ENCODE results near the gene CD99L2. TPM values are rescaled to one million over a fixed set of nuclear protein-coding genes. Genes with fewer than 3 reads are reported as not detected.

CD99L2 gene
- total and polyA plus RNA-seq, 4 donors, result 22.3 to 39.6 (median 23.8) TPM

- TF ChIP-seq CTCF (IDR thresholded peaks at IDR 0.05; ENCODE audit: control extremely low read depth, extremely low read depth), result no peak
These were observed 125.4 kb downstream of the CD99L2 start for GRCh38 chrX:150773117-150773516.

DNA sequence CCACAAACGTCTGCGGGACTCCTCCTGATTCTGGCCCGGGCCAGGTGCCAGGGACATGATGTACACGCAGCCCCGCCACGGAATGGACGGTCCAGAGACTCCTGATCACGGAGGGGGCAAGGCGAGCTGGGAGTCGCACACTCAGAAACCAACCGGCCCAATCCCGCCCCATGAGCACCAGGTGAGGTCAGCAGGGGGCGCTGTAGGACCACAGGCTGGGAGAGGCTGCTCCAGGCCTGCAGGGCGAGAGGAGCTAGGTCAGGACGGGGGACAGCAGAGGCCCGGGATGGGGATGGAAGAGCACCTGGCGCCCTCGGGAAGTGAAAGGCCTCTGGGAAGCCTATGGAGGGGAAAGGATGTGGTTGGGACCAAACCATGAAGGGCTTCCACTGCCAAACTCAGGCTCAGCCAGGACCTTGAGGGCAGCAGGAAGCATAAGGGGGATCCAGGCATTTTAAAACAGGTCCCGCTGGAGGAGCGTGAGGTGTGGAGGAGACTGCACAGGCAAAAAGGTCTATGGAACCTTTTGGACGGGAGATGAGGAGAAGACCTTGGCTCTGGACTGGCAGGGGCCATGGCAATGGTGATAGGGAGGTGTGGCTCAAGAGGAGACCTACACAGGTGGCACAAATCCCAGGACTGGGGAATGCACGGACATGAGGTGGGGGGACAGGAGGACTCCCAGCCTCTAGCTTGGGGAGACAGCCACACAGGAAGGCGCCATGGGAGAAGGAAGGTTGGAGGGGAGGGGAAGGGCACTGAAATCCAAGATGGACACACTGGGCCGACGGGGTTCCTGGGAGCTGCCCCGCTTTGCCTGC is 126.1 kb downstream of the CD99L2 start:
- H3K9me3 ChIP-seq (ENCODE audit: control insufficient read depth in 4 of 4, insufficient read depth in 3 of 4, low read length in 3 of 4), result no peaks in the 10 kb centered on the region
- ATAC-seq (ENCODE audit: insufficient read depth, low FRiP score), result no peak
- WGBS, 2 donors, result 35 to 38% methylated on average over 23 to 26 of the region's 26 CpGs
- H3K4me1 ChIP-seq (ENCODE audit: control insufficient read depth in 5 of 5, insufficient read depth in 5 of 5, low read length in 5 of 5), result no peaks in the 10 kb centered on the region
- peak; percentile 63 to 75 (median 63) for DNase-seq
- H3K9ac ChIP-seq (ENCODE audit: insufficient read depth in 1 of 2, low read length in 2 of 2), result no peak overlapping the region
- peak; percentile 59 for TF ChIP-seq CTCF (IDR thresholded peaks at IDR 0.05; ENCODE audit: control extremely low read depth, extremely low read depth)
- no peak overlapping the region for H3K27ac ChIP-seq (ENCODE audit: low read depth in 1 of 2, low read length in 1 of 2)
- H3K4me3 ChIP-seq, result no peak overlapping the region
- peaks cover 0 to 5% (median 2%) of the 10 kb centered on the region in 4 donors for H3K36me3 ChIP-seq (ENCODE audit: control insufficient read depth in 4 of 4, insufficient read depth in 4 of 4, low read length in 4 of 4)
- H3K27me3 ChIP-seq (ENCODE audit: control insufficient read depth in 3 of 3, insufficient read depth in 3 of 3, low read length in 2 of 3), result no peaks in the 10 kb centered on the region

More at GRCh38 chrX:150773117-150773516, 125.4 kb downstream of the CD99L2 start:
- H3K4me3 ChIP-seq, result no peak overlapping the region
- no peaks in the 10 kb centered on the region for H3K4me1 ChIP-seq (ENCODE audit: control insufficient read depth in 5 of 5, insufficient read depth in 5 of 5, low read length in 5 of 5)
- H3K36me3 ChIP-seq (ENCODE audit: control insufficient read depth in 4 of 4, insufficient read depth in 4 of 4, low read length in 4 of 4), result peaks cover 0 to 5% (median 2%) of the 10 kb centered on the region in 4 donors
- no peaks in the 10 kb centered on the region for H3K27me3 ChIP-seq (ENCODE audit: control insufficient read depth in 3 of 3, insufficient read depth in 3 of 3, low read length in 2 of 3)
- no peak overlapping the region for H3K9ac ChIP-seq (ENCODE audit: insufficient read depth in 1 of 2, low read length in 2 of 2)
- 84 to 93% methylated on average over 8 of the region's 8 CpGs for WGBS, 2 donors
- H3K27ac ChIP-seq (ENCODE audit: low read depth in 1 of 2, low read length in 1 of 2), result no peak overlapping the region
- ATAC-seq (ENCODE audit: insufficient read depth, low FRiP score) (no peak), DNase-seq (no peak)
- no peaks in the 10 kb centered on the region for H3K9me3 ChIP-seq (ENCODE audit: control insufficient read depth in 4 of 4, insufficient read depth in 3 of 4, low read length in 3 of 4)

DNA sequence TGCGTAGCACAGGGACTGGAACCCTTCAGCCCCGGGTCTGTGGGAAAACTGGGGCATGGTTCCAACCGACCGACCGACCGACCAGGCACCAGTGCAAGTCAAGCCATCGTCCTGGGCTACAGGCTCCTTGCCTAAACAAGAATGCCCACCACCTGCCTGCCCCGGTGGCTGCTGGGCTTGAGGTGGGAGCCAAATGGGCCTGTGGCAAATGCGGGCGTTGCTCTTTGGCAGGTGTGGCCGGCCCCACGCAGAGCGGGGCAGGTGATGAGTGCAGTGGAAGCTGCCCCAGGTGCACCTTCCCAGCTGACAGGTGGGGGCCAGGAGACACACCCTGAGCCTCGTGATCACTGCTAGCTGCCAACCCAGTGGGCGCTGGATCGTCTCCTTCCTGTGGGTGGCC is 127.4 kb downstream of the CD99L2 start:
- Histone ChIP-seq H3K9me3 (ENCODE audit: control insufficient read depth in 4 of 4, insufficient read depth in 3 of 4, low read length in 3 of 4) (no peaks in the 10 kb centered on the region), H3K9ac (ENCODE audit: insufficient read depth in 1 of 2, low read length in 2 of 2) (no peak overlapping the region), H3K27ac (ENCODE audit: low read depth in 1 of 2, low read length in 1 of 2) (no peak overlapping the region), H3K36me3 (ENCODE audit: control insufficient read depth in 4 of 4, insufficient read depth in 4 of 4, low read length in 4 of 4) (peaks cover 0 to 5% (median 0%) of the 10 kb centered on the region in 4 donors), H3K4me3 (no peak overlapping the region), H3K27me3 (ENCODE audit: control insufficient read depth in 3 of 3, insufficient read depth in 3 of 3, low read length in 2 of 3) (no peaks in the 10 kb centered on the region), H3K4me1 (ENCODE audit: control insufficient read depth in 5 of 5, insufficient read depth in 5 of 5, low read length in 5 of 5) (peaks cover 0 to 6% (median 0%) of the 10 kb centered on the region in 5 donors)
- WGBS, 2 donors, result 87 to 88% methylated on average over 12 to 16 of the region's 16 CpGs
- ATAC-seq (ENCODE audit: insufficient read depth, low FRiP score) (no peak), DNase-seq (no peak)
- no peak for TF ChIP-seq CTCF (IDR thresholded peaks at IDR 0.05; ENCODE audit: control extremely low read depth, extremely low read depth)

All from lung (tissue), 12 donors.